NCI-H2171 treated with DMSO at 0.1 percent for 48 hours (cell line): ENCODE measurements around the gene CCBE1.

Experiments used
- DNase-seq: peaks from one replicate; lab custom pipeline; 2025; lab: John Stamatoyannopoulos, UW

The CCBE1 gene

DNA sequence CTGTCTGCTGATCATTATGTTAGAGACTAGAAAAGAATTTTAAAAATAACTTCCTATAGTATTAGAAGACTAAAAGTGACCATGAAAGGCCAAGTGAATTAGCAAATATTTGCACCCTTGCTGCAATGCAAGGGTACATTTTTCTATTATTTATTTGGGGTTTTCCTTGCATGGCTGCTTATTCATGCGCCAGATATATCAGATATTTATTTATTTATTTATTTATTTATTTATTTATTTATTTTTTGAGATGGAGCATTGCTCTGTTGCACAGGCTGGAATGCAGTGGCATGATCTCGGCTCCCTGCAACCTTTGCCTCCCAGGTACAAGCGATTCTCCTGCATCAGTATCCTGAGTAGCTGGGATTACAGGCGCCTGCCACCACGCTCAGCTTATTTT, 211.8 kb downstream of the CCBE1 start:
- no peak for DNase-seq

DNA sequence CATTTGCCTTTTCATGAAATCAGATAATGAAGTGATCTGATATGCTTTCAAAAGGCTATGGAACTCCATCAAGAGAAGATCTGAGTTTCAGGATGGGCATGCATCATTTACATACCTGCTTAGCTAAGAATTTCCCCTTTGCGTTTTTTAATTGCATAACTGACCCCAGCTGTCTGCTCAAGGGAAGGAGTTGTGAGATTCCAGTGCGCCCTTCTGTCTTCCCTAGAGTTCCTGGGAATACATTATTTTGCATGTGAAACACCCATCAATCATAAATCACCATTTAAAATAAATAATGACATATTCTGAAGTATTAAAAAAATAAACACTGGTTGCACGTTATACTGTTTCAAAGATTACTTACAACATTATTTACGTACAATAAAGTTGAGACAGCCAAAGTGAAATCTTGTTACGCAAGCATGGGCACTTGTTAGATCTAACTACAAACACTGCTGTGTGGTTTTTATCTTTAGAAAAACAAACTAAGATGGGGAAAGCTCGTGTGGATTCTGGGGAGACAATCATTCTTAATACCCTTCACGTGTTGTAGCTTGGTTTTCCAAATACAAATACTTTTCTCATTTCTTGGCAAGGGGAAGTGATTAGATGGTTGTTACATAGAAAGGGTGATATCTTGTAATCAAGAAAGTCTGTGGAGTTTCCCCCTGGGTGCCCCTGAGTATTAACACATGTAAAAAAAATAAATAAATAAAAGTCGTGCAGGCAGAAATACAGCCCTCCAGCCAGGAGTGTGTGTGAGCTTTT, 212.5 kb downstream of the CCBE1 start:
- DNase-seq: no peak

GRCh38 chr18:59484131-59484530, 213.1 kb downstream of the CCBE1 start:
- DNase-seq: no peak

DNA sequence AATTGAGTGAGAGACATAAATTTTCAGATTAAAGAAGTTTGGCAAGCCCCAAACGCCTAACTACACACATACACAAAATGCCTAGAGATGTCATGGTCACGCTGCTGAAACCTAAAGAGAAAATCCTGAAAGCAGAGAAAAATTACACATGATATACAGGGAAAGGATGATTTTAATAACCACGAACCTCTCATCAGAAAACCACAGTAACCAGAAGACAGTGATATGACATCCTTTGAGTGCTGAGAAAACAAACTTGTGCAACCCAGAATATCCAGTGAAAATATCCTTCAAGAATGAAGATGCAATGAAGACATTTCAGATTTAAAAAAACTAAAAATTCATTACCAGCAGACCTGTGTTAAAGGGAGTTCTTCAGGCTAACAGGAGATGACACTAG, 215.8 kb downstream of the CCBE1 start:
- DNase-seq: no peak

GRCh38 chr18:59479776-59480175, 217.4 kb downstream of the CCBE1 start:
- no peak for DNase-seq

DNA sequence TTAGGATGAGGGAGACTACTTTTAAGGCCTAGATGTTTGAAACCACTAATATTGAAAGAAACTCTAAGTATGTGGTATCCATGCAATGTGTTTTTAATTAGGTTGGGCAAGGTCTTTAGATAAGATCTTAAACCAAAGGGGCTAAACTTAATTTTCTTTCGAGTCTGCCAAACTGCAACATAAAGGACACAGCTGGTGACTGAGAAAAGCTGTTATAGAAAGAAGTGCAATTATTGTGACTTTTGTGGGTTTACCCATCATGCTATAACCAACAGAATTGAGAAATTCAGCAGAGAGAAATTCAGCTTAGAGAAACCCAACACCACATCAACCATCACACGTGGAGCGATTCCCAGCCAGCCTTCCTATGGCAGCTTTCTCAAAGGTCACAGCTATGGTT, 218.6 kb downstream of the CCBE1 start:
- no peak for DNase-seq

DNA sequence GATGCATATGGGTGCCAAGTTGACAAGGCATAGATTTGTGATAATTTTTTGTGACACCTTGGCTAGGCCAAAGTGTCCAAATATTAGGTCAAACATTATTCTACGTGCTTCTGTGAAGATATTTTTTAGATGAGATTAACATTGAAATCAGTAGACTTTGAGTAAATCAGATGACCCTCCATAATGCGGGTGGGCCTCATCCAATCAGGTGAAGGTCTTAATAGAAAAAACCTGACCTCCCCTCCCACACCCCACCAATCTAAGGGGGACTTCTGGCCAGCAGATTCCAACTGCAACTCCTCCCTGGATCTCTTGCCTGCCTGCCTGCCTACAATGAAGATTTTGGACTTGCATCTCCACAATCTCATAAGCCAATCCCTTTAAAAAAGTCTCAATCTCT, 219.4 kb downstream of the CCBE1 start:
- no peak for DNase-seq

- DNase-seq: no peak
These were observed 226.6 kb downstream of the CCBE1 start for GRCh38 chr18:59470561-59471121.

- DNase-seq: peak; percentile 30
These were observed 227.6 kb downstream of the CCBE1 start for GRCh38 chr18:59469463-59470180.

- DNase-seq: peak; percentile 54
These were observed 228.4 kb downstream of the CCBE1 start for GRCh38 chr18:59468821-59469220.

GRCh38 chr18:59467497-59467896, 229.7 kb downstream of the CCBE1 start:
- no peak for DNase-seq

DNA sequence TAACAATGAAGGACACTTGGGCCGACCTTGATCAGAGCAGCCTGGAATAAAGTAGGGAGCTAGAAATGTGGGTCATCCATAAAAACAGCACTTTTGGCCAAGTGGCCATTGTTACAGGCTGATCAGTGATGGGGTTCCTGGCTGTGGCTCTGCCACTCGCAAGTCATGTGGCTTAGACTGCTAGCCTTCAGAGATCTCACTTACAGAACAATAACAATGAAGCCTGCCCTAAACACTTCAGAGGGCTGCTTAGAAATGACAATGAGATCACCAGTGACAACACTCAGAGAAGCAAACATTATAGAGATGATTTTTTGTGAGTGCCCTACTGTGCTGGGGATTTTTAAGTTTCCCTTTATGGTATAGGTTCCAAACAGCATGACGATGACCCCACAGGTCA, 230.2 kb downstream of the CCBE1 start:
- no peak for DNase-seq

GRCh38 chr18:59464486-59464885, 232.7 kb downstream of the CCBE1 start:
- no peak for DNase-seq

DNA sequence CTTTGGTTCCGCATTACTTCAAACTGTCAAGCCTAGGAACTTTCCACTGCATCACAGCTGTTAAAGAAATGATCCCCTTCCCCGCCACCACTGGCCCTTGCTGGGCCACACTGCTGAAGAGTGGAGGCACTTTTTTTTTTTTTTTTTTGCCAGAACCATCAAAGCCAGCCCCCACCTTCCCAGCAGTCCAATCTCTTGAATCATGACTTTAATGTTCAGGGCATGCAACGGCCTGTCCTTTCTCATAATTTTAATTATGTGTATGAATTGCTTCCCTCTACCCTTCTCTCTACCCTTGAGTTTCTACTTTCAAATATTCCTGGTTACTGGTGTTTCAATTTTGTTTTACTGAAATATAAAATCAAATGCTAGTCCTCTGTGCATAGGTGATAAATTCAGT, 236.1 kb downstream of the CCBE1 start:
- no peak for DNase-seq

- DNase-seq: no peak
These were observed 237.2 kb downstream of the CCBE1 start for GRCh38 chr18:59460072-59460420.

DNA sequence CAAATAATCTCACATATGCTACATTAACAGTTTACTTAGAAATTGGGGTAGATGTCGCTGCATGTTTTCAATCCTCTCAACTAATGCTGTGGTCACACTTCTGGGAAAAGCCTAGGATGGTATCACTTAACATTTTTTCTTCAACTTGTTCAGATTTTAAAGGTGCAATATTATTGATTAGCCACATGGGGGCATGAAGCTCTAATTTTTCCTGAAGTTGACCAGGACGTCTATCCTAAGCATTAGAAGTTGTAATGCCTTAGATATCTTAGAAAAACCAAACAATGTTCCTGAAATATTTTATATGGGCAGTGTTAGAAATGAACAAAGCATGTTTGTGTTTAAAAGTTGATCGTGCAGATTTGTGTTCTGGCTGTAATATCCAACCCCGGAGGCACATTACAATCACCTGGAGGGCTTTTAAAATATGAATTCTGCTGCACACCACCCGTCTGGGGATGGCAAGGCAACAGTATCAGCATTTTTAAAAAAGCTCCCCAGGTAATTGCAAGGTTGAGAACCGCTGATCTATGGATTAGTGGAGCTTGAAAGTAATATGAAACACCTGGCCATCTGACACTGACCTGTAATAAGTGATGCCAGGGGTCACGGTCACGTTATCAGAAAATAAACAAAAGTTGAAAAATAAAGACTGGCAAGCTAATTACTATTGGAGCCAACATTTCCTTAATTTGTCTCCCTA, 237.7 kb downstream of the CCBE1 start:
- peak; percentile 72 for DNase-seq

GRCh38 chr18:59458575-59458974, 238.6 kb downstream of the CCBE1 start:
- no peak for DNase-seq

DNA sequence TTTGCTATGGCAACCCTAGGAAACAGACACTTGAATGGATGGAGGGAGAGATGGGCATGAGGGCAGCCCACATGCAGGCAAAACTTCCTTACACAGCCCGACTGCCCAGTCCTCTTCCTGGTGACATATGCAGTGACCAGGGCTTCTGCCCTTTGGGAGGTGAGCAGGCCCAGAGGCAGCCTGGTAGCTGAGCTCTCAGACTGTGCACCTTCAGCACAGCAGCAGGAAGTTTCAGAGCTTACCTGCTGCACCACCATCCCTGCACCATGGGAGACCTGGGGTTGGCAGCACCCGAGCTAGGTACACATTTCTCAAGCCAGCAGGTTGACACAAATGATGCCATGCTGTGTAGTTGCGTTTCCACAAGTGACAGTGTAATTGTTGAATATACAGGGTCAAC, 240.6 kb downstream of the CCBE1 start:
- no peak for DNase-seq

GRCh38 chr18:59455728-59456276, 241.4 kb downstream of the CCBE1 start:
- no peak for DNase-seq

DNA sequence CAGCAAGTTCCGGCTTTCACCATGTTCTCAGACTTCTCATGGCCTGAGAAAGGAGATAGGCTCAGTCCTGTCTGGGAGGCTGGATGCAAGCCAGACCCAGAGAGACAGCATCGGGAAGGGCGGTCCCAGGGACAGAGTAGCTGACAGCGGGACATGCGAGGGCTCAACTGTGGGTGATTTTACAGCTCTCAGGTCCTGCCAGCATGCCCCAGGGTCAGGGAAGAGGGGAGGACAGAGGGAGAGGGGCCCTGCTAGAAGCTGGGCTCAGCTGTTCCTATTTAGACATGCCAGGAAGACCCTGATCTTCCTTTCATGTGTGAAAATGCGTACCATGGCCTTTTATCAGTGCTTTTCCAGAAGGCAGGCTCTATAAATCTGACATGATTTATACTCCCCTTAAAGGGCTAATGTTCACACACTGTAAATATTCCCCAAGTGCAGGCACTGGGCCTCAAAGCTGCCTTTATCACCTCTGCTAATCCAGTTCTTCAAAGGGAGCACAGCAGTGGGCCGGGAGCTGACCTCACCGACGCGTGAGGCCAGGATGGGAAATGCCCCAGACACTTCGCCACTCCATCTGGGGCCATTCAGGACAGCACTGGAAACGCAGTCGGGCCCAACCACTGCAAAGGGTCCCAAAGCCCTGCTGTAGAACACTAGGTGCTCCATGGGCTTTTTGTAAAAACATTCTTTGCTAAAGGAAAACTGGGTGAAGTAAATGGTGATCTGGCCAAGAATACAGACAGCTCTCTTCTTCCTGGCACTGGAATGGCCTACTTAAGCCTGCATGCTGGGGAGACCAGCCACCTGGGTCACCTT, 242.1 kb downstream of the CCBE1 start:
- DNase-seq: no peak

GRCh38 chr18:59453468-59453961, 243.7 kb downstream of the CCBE1 start:
- DNase-seq: no peak
